H7 (cell line): ENCODE data around the gene MARCHF4. TPM values are rescaled to one million over a fixed set of nuclear protein-coding genes. Genes with fewer than 3 reads are reported as not detected.

Experiments used
- DNase-seq: peaks from one replicate; pipeline ENCODE4 v3.0.0; 2012
- H3K27me3 ChIP-seq: 2 replicates; pipeline ENCODE4 v1.6.0; 2011; ENCODE audit warnings: mild to moderate bottlenecking, low read length; ENCODE audit not compliant: control insufficient read depth, insufficient read depth
- H3K36me3 ChIP-seq: replicated peaks from 2 replicates; pipeline ENCODE4 v1.5.1; 2011; ENCODE audit warnings: low read length; ENCODE audit not compliant: control insufficient read depth, insufficient read depth
- H3K4me3 ChIP-seq: 2 replicates; pipeline ENCODE4 v1.5.1; 2011; ENCODE audit warnings: low read depth, mild to moderate bottlenecking, control low read depth, low read length, moderate library complexity; ENCODE audit not compliant: insufficient read depth
- total RNA-seq: library from RNA; depleted of rRNA; stranded (reverse); fragments of >200 nt; shearing (Covaris generic); gene quantifications from 2 replicates; pipeline ENCODE4 v1.2.3, GENCODE V29; 2014

The MARCHF4 gene
- total RNA-seq, 1 experiment from 2014 or later: 0.38 TPM

DNA sequence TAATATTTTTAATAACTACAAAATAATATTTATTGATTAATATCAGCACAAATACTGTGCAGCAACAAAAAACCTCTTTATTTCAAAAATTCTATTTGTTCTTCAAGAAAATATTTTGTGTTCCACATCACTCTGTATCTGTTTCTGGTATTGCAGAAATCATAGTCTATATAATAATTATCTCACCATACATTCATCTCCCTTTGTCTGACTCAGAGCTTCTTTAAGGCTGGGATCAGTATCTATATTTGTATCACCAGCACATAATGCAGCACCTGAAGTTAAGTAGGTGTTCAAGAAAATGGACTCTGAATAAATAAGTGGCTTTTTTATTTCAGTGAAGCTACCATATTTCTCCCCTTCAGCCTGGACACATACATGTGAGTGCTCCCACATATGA, 1.6 kb upstream of the MARCHF4 start:
- no peak for DNase-seq
- Histone ChIP-seq H3K36me3 (no peaks in the 10 kb centered on the region), H3K4me3 (no peak overlapping the region), H3K27me3 (peaks cover 26% of the 10 kb centered on the region)

DNA sequence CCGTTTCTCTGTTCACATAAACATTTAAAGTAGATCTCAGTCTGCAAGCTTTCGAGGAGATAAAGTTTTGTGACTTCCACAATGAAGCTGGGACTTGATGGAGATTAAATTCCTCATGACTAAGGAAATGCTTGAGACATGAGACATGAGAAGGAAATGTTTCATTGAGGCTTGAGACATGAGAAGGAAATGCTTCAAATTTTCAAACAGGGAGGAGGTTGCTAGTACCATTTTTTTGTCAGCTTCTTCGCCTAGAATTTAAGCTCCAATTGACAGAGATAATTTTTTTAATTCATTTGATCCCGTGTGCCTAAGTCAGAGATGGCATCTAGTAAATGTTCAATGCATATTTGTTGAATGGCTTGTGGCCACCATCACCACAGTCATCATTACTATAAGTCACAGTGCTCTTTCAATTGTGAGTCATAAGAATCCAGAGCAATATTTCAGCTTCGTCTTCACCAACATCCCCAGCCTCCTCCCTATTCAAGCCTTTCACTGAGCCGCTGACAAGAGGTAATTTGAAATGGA, 543 bp upstream of the MARCHF4 start:
- peak overlapping the region; percentile 64 for H3K4me3 ChIP-seq
- peaks cover 28% of the 10 kb centered on the region for H3K27me3 ChIP-seq
- no peaks in the 10 kb centered on the region for H3K36me3 ChIP-seq
- no peak for DNase-seq

DNA sequence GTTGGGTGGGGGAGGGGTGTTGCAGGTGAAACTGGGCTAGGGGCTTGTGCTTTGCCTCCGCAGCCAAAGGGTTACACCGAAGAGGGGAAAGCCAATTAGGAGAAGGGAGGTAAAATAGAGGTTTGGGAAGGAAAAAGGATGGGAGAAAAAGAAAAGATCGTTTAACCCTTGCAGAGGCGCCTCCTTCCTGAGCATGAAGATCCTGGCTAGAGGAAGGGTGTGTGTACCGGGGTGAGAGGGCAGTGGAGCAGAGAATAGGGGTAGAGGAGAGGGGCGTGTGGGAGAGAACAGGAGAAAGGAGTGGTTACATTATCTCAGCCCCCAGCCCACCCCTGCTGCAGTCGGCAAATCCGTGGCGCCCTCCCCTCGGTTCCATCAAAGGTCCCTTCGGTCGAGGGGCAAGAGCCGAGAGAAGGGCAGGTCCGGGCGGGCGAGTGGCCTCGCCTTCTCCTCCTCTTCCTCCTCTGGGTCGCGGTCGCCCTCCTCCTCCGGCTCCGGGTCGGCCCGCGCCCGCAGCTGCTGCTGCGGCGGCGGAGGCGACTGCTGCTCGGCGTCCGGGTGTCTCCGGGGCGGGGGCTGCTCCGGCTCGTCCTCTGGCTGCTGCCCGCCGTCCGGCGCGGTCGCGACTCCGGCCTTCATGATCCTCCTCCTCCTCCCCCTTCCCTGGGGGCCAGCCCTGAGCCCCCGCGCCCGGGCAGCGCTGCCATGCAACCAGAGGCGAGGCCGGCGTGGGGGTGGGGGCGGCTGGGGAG, 1.1 kb downstream of the MARCHF4 start:
- Histone ChIP-seq H3K4me3 (peak overlapping the region; percentile 64), H3K36me3 (no peaks in the 10 kb centered on the region), H3K27me3 (peaks cover 29% of the 10 kb centered on the region)
- peak; percentile 83 for DNase-seq

DNA sequence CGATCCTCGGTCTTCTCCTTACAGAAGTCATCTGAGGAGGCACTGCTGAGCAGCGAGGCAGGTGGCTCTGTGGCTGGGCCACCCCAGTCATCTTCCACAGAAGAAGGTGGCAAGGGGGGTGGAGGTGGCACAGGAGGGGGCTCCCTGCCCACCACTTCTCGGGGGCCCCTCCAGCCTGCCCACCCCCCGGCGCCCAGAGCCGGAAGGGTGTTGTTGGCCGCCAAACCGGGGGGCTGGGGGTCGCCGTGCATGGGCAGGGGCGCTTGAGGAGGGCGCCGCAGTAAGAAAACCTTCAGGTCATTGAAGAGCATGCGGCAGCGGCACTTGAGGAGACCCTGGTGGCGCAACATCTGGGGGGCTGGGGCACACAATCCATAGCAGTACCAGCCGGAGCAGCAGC, 2.5 kb downstream of the MARCHF4 start:
- H3K27me3 ChIP-seq: peaks cover 29% of the 10 kb centered on the region
- H3K4me3 ChIP-seq: no peak overlapping the region
- no peaks in the 10 kb centered on the region for H3K36me3 ChIP-seq
- DNase-seq: peak; percentile 36

DNA sequence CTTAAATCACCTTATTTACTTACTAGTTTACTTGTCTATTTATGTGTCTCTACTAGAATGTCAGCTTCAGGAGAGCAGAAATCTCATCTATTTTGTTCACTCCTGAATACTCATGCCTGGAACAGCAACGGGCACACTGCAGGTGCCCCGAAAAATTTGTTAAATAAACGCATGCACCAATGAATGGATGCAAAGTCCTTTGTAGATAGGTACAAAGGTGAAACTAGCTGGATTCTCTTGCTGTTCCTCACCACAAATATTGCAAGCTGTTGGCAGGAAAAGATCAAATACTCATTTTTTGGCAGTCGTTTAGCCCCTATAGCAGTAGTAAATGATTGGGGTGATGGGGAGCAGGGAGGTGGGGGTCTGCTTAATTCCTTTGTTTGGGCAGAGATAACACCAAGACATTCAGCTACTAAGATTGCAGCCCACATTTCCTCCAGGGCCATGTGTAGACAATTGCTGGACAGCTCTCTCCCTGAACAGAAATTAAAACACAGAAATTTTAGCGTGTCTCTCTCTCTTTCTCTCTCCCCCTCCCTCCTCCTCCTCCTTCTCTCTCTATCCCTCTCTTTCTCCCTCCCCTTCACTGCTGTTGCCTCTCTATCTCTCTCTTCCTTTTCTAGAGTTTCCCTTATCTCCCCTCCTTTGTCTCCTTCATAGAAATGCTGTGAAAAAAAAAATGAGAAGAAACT, 5.4 kb downstream of the MARCHF4 start:
- Histone ChIP-seq H3K4me3 (no peak overlapping the region), H3K27me3 (peaks cover 24% of the 10 kb centered on the region), H3K36me3 (no peaks in the 10 kb centered on the region)
- no peak for DNase-seq

DNA sequence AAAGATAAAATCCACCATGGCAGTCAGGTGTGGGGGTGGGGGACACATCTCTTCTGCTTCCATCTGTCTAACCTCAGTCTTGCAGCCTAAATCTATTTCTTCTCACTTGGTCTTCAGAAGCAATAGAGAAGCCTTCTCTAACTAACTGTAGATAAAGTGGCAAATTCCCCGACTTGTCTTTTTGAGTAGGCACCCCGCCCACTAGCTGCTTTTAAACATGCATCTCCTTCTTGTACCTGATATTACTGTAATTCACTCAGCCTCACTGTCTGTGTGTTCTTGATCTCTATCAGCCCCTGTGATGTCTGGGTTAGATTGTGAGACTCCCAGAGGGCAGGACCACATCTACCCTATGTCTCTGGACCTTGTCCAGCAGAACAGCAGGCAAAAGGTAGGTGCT, 6.8 kb downstream of the MARCHF4 start:
- Histone ChIP-seq H3K36me3 (no peaks in the 10 kb centered on the region), H3K27me3 (peaks cover 14% of the 10 kb centered on the region), H3K4me3 (no peak overlapping the region)
- DNase-seq: no peak

DNA sequence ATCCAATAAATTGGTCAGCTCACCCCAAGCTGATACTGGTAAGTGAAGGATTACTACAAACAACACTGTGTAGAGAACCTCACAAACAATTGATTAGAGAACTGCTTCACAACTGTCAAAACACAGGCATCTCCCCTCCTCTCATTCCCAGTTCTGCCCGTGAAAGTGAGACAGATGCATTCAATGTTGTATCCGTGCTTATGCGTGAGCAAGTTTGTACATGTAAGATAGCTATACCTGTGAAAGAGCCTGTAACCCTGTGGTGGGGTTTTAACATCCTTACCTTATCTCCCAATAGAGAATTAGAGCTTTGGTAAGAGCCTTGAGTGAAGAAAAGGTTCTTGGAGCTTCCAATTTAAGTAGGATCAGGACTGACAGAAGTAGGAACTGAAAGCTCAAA, 9.1 kb downstream of the MARCHF4 start:
- Histone ChIP-seq H3K4me3 (no peak overlapping the region), H3K27me3 (peaks cover 2% of the 10 kb centered on the region; the same call in 1 of the 2 replicates), H3K36me3 (no peaks in the 10 kb centered on the region)
- no peak for DNase-seq

DNA sequence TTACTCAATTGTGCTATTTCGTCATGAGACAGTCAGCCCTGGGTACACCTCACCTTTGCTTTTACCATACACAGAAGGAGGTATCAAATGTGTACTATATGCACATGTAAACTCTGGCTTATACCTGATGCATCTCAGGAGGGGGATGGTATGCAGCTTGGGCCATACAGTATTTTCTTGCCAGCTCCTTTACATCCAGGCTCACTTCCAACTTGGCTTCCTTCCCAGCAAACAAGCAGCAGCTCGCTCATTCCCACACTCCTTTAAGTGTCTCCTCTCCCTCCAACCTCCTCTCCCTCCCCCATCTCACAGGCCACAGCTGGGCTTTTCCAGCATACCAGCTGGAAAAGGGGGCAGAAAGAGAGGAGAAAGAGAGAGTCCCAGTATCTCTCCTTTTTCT, 9.6 kb downstream of the MARCHF4 start:
- no peak overlapping the region for H3K4me3 ChIP-seq
- no peak for DNase-seq

DNA sequence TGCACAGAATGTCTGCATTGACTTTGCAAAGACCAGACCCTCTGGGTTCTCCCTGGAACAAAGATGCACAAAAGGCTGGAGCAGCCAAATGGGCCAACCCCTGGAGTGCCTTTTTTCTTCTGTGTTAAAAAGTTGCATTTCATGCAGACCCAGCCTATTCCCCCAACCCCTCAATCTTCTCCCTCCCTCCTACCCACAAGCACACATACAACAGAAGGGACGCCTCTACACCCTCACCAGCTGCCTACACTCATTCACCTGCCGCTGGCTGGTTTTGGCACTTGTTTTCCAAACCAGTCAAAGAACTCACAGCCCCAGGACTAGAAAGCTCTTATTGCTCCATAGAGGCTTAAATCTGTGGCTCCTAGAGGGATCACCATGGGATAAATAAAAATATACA, 16.6 kb downstream of the MARCHF4 start:
- H3K36me3 ChIP-seq: no peaks in the 10 kb centered on the region
- H3K4me3 ChIP-seq: no peak overlapping the region
- no peak for DNase-seq
- H3K27me3 ChIP-seq: no peaks in the 10 kb centered on the region; the same call in 1 of the 2 replicates

More for the DNA sequence above, 9.6 kb downstream of the MARCHF4 start:
- Histone ChIP-seq H3K36me3 (no peaks in the 10 kb centered on the region), H3K27me3 (no peaks in the 10 kb centered on the region; the same call in 1 of the 2 replicates)

DNA sequence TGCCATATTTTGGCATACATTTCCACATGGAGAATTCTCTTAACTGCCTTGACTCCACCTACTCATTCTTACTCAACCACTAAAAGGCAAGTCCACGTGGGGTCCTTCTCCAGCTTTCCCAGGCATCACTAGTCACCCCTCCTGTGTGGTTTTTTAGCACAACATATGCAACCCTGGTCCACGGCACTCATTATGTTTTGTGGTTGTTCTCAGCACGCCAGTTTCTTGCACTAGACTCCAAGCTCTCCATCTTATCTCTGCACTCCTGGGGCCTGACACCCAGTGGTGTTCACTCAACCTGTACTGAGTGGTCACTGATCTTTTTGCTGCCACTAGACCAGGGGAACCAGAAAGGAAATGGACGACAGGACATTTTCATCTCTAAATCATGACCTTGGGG, 18.0 kb downstream of the MARCHF4 start:
- Histone ChIP-seq H3K36me3 (no peaks in the 10 kb centered on the region), H3K4me3 (no peak overlapping the region), H3K27me3 (no peaks in the 10 kb centered on the region; the same call in 1 of the 2 replicates)
- no peak for DNase-seq

DNA sequence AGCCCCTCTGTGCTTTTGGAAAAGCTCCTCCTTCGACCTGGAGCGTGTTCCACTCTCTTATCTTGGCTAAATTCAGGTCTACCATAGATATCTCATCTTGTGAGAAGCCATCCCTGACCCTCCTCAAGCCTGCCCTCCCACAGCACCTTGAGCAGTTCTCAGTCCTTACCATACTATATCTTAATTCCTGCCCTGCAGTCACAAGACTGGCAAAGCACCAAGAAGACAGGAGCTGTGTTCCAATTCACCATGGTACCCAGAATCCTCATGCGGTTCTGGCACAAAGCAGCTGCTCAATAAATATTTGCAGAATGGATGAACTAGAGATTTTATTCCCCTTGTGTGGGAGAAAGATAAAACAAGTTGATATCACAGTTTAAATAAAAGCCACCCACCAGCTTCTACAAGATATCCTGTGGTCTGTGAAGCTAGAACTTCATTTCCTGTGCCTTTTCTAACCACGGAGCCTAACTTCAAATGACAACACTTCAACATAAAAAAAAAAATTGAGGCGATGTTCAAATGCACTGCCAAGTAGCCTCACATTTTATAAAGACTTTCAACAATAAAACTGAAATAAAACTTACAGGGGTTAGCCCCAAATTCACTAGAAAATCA, 19.5 kb downstream of the MARCHF4 start:
- Histone ChIP-seq H3K27me3 (no peaks in the 10 kb centered on the region; the same call in 1 of the 2 replicates), H3K36me3 (no peaks in the 10 kb centered on the region), H3K4me3 (no peak overlapping the region)
- no peak for DNase-seq

DNA sequence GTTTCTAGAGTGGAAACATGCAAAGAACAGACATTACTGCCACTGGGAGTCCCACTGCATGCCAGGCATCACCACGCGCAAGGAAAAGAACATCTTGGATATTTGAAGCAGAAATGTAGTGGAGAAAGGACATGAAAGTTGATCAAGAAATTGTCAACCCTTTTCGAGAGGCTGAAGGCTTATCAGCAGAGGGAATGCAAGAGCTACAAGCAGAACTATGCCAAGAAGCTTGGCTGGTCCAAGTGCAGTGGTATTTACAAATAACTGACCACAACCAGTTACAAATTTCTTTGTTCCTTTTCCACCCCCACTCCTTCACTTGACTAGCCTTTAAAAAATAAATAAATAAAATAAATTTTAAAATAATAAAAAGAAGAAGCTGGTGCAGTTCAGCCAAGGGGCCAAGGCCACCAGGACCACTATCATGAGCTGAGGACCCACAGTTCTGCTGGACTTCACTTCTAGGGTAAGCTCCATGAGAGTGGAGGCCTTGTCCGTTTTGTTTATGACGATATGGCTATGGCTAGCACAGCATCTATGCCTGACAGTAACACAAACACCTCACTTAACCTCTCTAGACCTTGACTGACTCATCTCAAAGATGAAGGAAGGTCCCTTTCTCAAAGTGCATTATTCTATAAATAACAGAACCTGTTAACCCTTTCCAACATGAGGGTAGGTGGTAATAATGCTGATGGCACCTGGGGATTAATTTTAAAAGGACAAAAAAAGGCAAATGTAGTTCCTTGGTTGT, 20.9 kb downstream of the MARCHF4 start:
- no peak overlapping the region for H3K4me3 ChIP-seq
- no peak for DNase-seq
- no peaks in the 10 kb centered on the region for H3K36me3 ChIP-seq
- no peaks in the 10 kb centered on the region; the same call in 1 of the 2 replicates for H3K27me3 ChIP-seq

DNA sequence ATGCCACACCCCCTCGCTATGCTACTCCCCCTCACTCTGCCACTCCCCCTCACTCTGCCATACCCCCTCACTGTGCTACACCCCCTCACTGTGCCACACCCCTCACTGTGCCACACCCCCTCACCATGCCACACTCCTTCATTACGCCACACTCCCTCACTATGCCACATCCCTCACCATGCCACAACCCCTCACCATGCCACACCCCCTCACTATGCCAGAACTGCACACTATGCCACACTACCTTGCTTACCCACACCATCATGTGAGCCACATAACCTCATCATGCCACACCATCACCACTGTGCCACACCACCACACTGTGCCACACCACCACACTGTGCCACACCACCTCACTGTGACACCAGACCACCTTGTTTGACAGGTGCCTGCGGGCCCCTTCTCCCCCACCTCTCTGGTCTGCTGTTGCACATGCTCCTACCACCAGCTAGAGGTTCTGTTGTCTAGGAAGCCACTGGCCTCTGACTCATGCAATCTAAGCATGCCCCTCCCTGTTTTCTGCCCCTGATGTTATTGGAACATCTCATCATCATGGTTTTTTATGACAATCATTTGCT, 22.0 kb downstream of the MARCHF4 start:
- no peak for DNase-seq
- Histone ChIP-seq H3K4me3 (no peak overlapping the region), H3K36me3 (no peaks in the 10 kb centered on the region), H3K27me3 (no peaks in the 10 kb centered on the region; the same call in 1 of the 2 replicates)

DNA sequence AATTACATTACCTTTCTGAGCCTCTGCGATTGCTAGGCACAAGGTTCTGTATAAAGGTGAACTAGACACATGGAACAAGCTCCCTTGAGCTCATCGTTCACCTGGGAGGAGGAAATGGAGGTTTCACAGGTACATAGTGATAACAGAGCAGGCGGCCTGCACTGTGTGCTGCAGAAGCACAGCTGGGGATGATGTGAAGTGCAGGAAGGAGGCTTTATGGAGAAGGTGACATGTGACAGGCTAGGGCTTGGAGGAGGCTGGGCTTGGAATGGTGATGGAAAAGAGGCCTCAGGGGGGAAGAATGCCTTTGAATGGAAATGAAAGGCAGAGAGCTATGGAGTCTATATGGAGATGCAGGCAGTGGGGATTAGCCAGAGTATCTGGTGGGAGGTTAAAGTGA, 22.9 kb downstream of the MARCHF4 start:
- Histone ChIP-seq H3K27me3 (no peaks in the 10 kb centered on the region; the same call in 1 of the 2 replicates), H3K4me3 (no peak overlapping the region), H3K36me3 (no peaks in the 10 kb centered on the region)
- peak; percentile 46 for DNase-seq
